Small intestine (tissue), 7 donors: ENCODE data around the gene RD3L. TPM values are rescaled to one million over a fixed set of nuclear protein-coding genes. Genes with fewer than 3 reads are reported as not detected.

Experiments used
- DNase-seq, 2 donors: peaks; one replicate each; pipeline versions ENCODE4 v3.0.0 to v3.0.0-alpha.2; 2013
- FAIRE-seq: peaks from 2 replicates; lab custom pipeline; 2012; peaks lifted over from hg19 to GRCh38; lab: Jason Lieb, UNC
- H3K27ac ChIP-seq, 3 donors: one replicate each; pipeline ENCODE4 v1.5.1; 2013; ENCODE audit warnings: low read length in 2 of 3, mild to moderate bottlenecking in 2 of 3, control low read depth in 1 of 3, inconsistent platforms in 1 of 3, low read depth in 1 of 3, moderate library complexity in 1 of 3
- H3K27me3 ChIP-seq, 3 donors: one replicate each; pipeline ENCODE4 v1.6.1; 2013; ENCODE audit warnings: low read length in 3 of 3, inconsistent platforms in 1 of 3; ENCODE audit not compliant: control insufficient read depth in 3 of 3, insufficient read depth in 3 of 3
- H3K36me3 ChIP-seq, 3 donors: one replicate each; pipeline ENCODE4 v1.6.1; 2013; ENCODE audit warnings: low read length in 3 of 3, inconsistent platforms in 1 of 3, low read depth in 1 of 3, mild to moderate bottlenecking in 1 of 3, moderate library complexity in 1 of 3; ENCODE audit not compliant: control insufficient read depth in 3 of 3, insufficient read depth in 2 of 3
- H3K4me1 ChIP-seq, 3 donors: one replicate each; pipeline ENCODE4 v1.6.1; 2013; ENCODE audit warnings: low read length in 2 of 3, inconsistent platforms in 1 of 3, low read depth in 1 of 3, mild to moderate bottlenecking in 1 of 3, moderate library complexity in 1 of 3; ENCODE audit not compliant: control insufficient read depth in 3 of 3, insufficient read depth in 2 of 3
- H3K4me3 ChIP-seq, 3 donors: one replicate each; pipeline ENCODE4 v1.5.1; 2013; ENCODE audit warnings: low read length in 3 of 3, control low read depth in 1 of 3, inconsistent platforms in 1 of 3, low read depth in 1 of 3, mild to moderate bottlenecking in 1 of 3, moderate library complexity in 1 of 3
- H3K9me3 ChIP-seq, 2 donors: one replicate each; pipeline ENCODE4 v1.6.1; 2013; ENCODE audit warnings: low read depth in 1 of 2, low read length in 1 of 2; ENCODE audit not compliant: control insufficient read depth in 2 of 2, insufficient read depth in 1 of 2
- WGBS, 3 donors: extraction: QIAGEN DNeasy Blood & Tissue Kit; methylation state at CpG; one replicate each; pipeline ENCODE4 v1.1.7; 2013; 5-methylcytosine and 5-hydroxymethylcytosine counted together
- polyA plus RNA-seq, 4 donors: library from polyadenylated mRNA; stranded (reverse) in 3 of 4; unstranded in 1 of 4; fragments of 200-250 nt in 3 of 4; fragments of 120-200 nt in 1 of 4; gene quantifications; one replicate each; pipeline versions ENCODE4 v1.2.1 to v1.2.3, GENCODE V29; 2013
- donor health status: healthy with polysubstance abuse.
- donor health status: control.
- donor health status: control.
- donor health status: Bipolar disorder and iron deficiency.
- donor health status: healthy.

Gene RD3L
- polyA plus RNA-seq, 4 donors: not detected

- Histone ChIP-seq H3K36me3 (no peaks in the 10 kb centered on the region), H3K4me3 (no peak overlapping the region), H3K4me1 (no peaks in the 10 kb centered on the region), H3K27ac (no peak overlapping the region), H3K9me3 (no peaks in the 10 kb centered on the region), H3K27me3 (no peaks in the 10 kb centered on the region)
- DNase-seq (no peak), FAIRE-seq (no peak)
These were observed 24.3 kb upstream of the RD3L start for GRCh38 chr14:103966631-103967030.

- no peaks in the 10 kb centered on the region for H3K4me1 ChIP-seq
- no peaks in the 10 kb centered on the region for H3K27me3 ChIP-seq
- no peaks in the 10 kb centered on the region for H3K36me3 ChIP-seq
- no peaks in the 10 kb centered on the region for H3K9me3 ChIP-seq
- no peak for FAIRE-seq
- no peak overlapping the region for H3K27ac ChIP-seq
- no peak overlapping the region for H3K4me3 ChIP-seq
- no peak for DNase-seq
- WGBS, 3 donors: 78 to 87% (median 81%) methylated on average over 5 of the region's 5 CpGs
These were observed 19.7 kb upstream of the RD3L start for GRCh38 chr14:103961928-103962578.

GRCh38 chr14:103960457-103961055, 18.2 kb upstream of the RD3L start:
- Histone ChIP-seq H3K9me3 (no peaks in the 10 kb centered on the region), H3K27ac (no peak overlapping the region), H3K27me3 (no peaks in the 10 kb centered on the region), H3K4me3 (no peak overlapping the region), H3K4me1 (no peaks in the 10 kb centered on the region), H3K36me3 (no peaks in the 10 kb centered on the region)
- DNase-seq: no peak
- WGBS, 3 donors: 56 to 77% (median 68%) methylated on average over 11 of the region's 11 CpGs
- FAIRE-seq: no peak

GRCh38 chr14:103949131-103949790, 6.9 kb upstream of the RD3L start:
- Histone ChIP-seq H3K4me3 (no peak overlapping the region), H3K27ac (no peak overlapping the region), H3K9me3 (no peaks in the 10 kb centered on the region), H3K27me3 (peaks cover 0 to 4% (median 0%) of the 10 kb centered on the region in 3 donors), H3K36me3 (no peaks in the 10 kb centered on the region), H3K4me1 (no peaks in the 10 kb centered on the region)
- 63 to 73% (median 73%) methylated on average over 5 of the region's 5 CpGs for WGBS, 3 donors
- FAIRE-seq (no peak), DNase-seq (no peak)

- DNase-seq (no peak), FAIRE-seq (no peak)
- Histone ChIP-seq H3K9me3 (no peaks in the 10 kb centered on the region), H3K27ac (no peak overlapping the region), H3K4me1 (no peaks in the 10 kb centered on the region), H3K36me3 (no peaks in the 10 kb centered on the region), H3K27me3 (peaks cover 0 to 4% (median 0%) of the 10 kb centered on the region in 3 donors), H3K4me3 (no peak overlapping the region)
- WGBS, 3 donors: 70 to 77% (median 73%) methylated on average over 2 of the region's 2 CpGs
These were observed 6.1 kb upstream of the RD3L start for GRCh38 chr14:103948442-103948841.

GRCh38 chr14:103946975-103947374, 4.6 kb upstream of the RD3L start:
- 88 to 96% (median 90%) methylated on average over 2 of the region's 2 CpGs for WGBS, 3 donors
- Histone ChIP-seq H3K4me1 (no peaks in the 10 kb centered on the region), H3K9me3 (no peaks in the 10 kb centered on the region), H3K4me3 (no peak overlapping the region), H3K27ac (no peak overlapping the region), H3K36me3 (no peaks in the 10 kb centered on the region), H3K27me3 (peaks cover 0 to 4% (median 3%) of the 10 kb centered on the region in 3 donors)
- DNase-seq (no peak), FAIRE-seq (no peak)

- Histone ChIP-seq H3K27me3 (peaks cover 0 to 7% (median 3%) of the 10 kb centered on the region in 3 donors), H3K27ac (no peak overlapping the region), H3K4me3 (no peak overlapping the region), H3K4me1 (no peaks in the 10 kb centered on the region), H3K9me3 (no peaks in the 10 kb centered on the region), H3K36me3 (no peaks in the 10 kb centered on the region)
- FAIRE-seq: no peak
- WGBS, 3 donors: 57 to 65% (median 63%) methylated on average over 5 of the region's 5 CpGs
- DNase-seq: no peak
These were observed 1.3 kb upstream of the RD3L start for GRCh38 chr14:103943673-103944072.

GRCh38 chr14:103941462-103941861, 867 bp downstream of the RD3L start:
- no peak for DNase-seq
- no peaks in the 10 kb centered on the region for H3K36me3 ChIP-seq
- peaks cover 0 to 5% (median 3%) of the 10 kb centered on the region in 3 donors for H3K27me3 ChIP-seq
- H3K4me3 ChIP-seq: no peak overlapping the region
- 55 to 74% (median 60%) methylated on average over 7 of the region's 7 CpGs for WGBS, 3 donors
- no peaks in the 10 kb centered on the region for H3K9me3 ChIP-seq
- no peaks in the 10 kb centered on the region for H3K4me1 ChIP-seq
- no peak overlapping the region for H3K27ac ChIP-seq
- no peak for FAIRE-seq
